IPS-NIHi11 (cell line): ENCODE data around the gene DGAT2.

ENCODE experiments used
- DNase-seq: peaks from one replicate; pipeline ENCODE4 v3.0.0; 2012; ENCODE audit warnings: mixed read lengths, low spot score

The DGAT2 gene

GRCh38 chr11:75827562-75827961 is 59.0 kb downstream of the DGAT2 start:
- DNase-seq, result no peak

- no peak for DNase-seq
These were observed 63.4 kb downstream of the DGAT2 start for GRCh38 chr11:75831915-75832502.

GRCh38 chr11:75834728-75835127 is 66.2 kb downstream of the DGAT2 start:
- DNase-seq, result no peak

DNA sequence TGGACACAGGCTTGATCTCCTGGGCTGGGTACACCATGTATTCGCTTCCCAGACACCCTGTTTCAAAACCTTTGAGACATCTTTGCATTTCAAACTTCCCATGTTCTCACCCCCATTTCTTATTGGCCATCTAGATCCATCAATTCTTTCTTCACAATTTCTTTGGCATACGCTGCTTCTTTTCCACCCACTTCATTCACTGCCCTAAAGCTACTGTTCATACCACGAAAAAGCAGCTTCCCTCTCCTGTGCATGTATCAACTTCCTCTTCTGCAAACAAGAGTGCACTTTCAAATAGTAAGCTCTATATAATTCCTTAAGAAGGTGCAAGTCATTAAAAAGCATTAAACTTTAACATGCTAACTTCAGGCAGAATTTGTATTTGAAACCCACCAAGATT is 67.8 kb downstream of the DGAT2 start:
- no peak for DNase-seq

DNA sequence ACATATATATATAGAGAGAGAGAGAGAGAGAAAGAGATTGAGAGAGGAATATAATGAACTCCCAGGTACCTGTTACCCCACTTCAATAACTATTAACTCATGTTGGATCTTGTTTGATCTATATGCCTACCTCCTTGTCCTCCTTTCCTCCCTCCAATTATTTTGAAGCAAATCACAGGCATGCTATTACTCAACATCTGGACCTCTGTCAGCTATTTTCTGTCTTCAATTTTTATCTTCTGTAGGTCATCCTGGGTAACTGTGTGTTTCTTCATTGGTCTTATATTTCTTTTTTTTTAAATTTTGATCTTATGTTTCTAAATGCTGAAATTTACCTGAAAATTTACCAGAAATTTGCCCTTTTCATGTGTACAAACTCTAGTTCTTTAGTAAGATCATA is 71.3 kb downstream of the DGAT2 start:
- no peak for DNase-seq

- no peak for DNase-seq
These were observed 71.9 kb downstream of the DGAT2 start for GRCh38 chr11:75840522-75840921.

- no peak for DNase-seq
These were observed 73.2 kb downstream of the DGAT2 start for GRCh38 chr11:75841739-75842138.

DNA sequence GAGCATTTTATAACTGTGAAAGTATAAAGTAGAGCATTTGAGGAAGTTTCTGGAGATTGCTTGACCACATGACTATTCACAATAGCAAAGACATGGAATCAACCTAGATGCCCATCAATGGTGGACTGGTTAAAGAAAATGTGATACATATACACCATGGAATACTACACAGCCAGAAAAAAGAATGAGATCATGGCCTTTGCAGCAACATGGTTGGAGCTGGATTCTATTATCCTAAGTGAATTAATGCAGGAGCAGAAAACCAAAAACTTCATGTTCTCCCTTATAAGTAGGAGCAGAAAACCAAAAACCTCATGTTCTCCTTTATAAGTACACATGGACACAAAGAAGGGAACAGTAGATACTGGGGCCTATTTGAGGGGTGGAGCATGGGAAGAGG is 76.7 kb downstream of the DGAT2 start:
- no peak for DNase-seq

DNA sequence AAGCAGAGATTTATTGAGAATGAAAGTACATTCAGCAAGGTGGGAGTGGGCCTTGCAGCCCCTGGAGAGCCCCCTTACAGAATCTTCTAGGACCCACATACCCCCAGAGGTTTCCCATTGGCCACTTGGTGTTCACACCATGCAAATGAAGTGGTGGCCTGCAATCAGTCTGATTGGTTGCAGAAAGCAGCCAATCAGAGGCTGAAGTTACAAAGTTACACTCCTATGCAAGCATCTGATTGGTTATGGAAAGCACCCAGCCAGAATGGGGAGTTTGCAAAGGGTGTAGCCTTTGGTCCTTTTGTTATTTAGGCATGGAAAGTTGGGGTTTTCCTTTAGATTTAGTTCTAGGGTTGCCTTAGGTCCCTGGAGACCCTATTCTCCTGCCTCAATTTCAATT is 81.3 kb downstream of the DGAT2 start:
- DNase-seq, result no peak

GRCh38 chr11:75850787-75851186 is 82.2 kb downstream of the DGAT2 start:
- DNase-seq, result no peak
